ENCODE results near the gene MEOX2.

DNA sequence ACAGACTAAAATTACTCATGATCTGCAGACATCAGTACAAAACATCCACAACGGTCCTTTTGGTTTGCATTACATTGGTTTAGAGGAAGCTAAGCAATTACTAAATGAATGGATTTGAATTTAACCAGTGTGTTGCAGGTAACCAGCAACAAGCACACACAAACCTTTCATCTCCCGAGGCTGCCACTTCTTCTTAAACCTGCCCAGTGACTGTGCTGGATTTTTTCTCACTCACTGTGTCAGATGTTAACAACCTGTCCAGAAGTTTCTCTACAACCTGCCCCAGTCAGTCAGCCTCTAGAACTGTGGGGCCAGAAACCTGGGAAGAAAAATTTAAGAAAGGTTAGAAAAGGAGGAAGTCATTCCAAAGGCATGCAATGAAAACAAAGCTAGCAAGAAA, 2.4 kb upstream of the MEOX2 start:
- TF ChIP-seq CTCF (conservative IDR thresholded peaks at IDR 0.05; ENCODE audit: low read depth, low read length) (no peak), EZH2 (IDR thresholded peaks at IDR 0.05; ENCODE audit: low read length, unreplicated experiment) (no peak), EZH2phosphoT487 (IDR thresholded peaks at IDR 0.05; ENCODE audit: borderline replicate concordance, low read length) (no peak)

Data from PC-3 (cell line).